ENCODE results near the gene MOSPD3.

MOSPD3 gene

GRCh38 chr7:100606313-100606712 lies 6.0 kb upstream of the MOSPD3 start:
- no peak overlapping the region for H3K4me3 ChIP-seq (ENCODE audit: low read depth, low read length)
- DNase-seq (ENCODE audit: low read depth), result no peak
- TF ChIP-seq, protein P1, sequence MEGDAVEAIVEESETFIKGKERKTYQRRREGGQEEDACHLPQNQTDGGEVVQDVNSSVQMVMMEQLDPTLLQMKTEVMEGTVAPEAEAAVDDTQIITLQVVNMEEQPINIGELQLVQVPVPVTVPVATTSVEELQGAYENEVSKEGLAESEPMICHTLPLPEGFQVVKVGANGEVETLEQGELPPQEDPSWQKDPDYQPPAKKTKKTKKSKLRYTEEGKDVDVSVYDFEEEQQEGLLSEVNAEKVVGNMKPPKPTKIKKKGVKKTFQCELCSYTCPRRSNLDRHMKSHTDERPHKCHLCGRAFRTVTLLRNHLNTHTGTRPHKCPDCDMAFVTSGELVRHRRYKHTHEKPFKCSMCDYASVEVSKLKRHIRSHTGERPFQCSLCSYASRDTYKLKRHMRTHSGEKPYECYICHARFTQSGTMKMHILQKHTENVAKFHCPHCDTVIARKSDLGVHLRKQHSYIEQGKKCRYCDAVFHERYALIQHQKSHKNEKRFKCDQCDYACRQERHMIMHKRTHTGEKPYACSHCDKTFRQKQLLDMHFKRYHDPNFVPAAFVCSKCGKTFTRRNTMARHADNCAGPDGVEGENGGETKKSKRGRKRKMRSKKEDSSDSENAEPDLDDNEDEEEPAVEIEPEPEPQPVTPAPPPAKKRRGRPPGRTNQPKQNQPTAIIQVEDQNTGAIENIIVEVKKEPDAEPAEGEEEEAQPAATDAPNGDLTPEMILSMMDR (conservative IDR thresholded peaks at IDR 0.05; ENCODE audit: low read depth, low read length), result no peak

- TF ChIP-seq, protein P1 (conservative IDR thresholded peaks at IDR 0.05; ENCODE audit: low read depth, low read length), result no peak
- no peak for DNase-seq (ENCODE audit: low read depth)
These were observed 5.2 kb upstream of the MOSPD3 start for GRCh38 chr7:100607111-100607510.

GRCh38 chr7:100609958-100610357 lies 2.4 kb upstream of the MOSPD3 start:
- TF ChIP-seq, protein P1 (conservative IDR thresholded peaks at IDR 0.05; ENCODE audit: low read depth, low read length), result no peak
- no peak overlapping the region for H3K4me3 ChIP-seq (ENCODE audit: low read depth, low read length)

More at GRCh38 chr7:100607111-100607510, 5.2 kb upstream of the MOSPD3 start:
- H3K4me3 ChIP-seq (ENCODE audit: low read depth, low read length), result no peak overlapping the region

GRCh38 chr7:100612730-100613390 lies 520 bp downstream of the MOSPD3 start:
- DNase-seq (ENCODE audit: low read depth), result no peak
- H3K4me3 ChIP-seq (ENCODE audit: low read depth, low read length), result peak overlapping the region; percentile 82
- TF ChIP-seq, protein P1 (conservative IDR thresholded peaks at IDR 0.05; ENCODE audit: low read depth, low read length), result peak; percentile 8

More at GRCh38 chr7:100609958-100610357, 2.4 kb upstream of the MOSPD3 start:
- DNase-seq (ENCODE audit: low read depth), result no peak

DNA sequence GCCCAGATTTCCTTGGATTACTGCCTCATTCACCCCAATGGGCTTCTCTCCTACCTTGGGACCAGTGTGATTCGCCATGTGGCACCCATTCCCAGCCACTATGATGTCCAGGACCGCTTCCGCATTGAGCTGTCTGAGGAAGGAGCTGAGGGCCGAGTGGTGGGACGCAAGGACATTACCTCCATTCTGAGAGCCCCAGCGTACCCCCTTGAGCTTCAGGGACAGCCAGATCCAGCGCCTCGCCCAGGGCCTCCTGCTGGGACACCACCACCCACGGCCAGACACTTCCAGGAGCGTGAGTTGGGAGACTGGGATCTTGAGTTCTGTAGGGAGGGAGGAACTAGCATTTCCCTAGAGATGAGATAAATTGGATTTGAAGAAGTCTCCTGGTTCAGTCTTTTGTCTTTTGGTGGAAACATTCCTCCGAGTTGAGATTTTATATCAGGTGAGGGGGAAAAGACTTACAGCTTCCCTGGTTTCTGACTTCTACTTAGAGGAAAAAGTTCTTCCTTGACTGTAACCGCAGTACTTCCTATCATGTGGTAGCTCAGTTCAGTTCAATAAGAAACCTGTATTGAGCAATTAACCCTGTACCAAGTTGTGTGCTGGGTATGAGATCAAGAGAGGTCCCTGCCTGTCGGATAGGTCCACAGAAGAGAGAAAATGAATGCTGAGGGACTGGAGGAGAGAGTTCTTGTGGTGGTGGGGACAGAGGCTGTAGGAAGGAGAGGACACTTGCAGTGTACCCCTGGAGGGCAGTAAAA lies 1.3 kb downstream of the MOSPD3 start:
- no peak for DNase-seq (ENCODE audit: low read depth)
- H3K4me3 ChIP-seq (ENCODE audit: low read depth, low read length), result peak overlapping the region; percentile 82
- TF ChIP-seq, protein P1 (conservative IDR thresholded peaks at IDR 0.05; ENCODE audit: low read depth, low read length), result no peak

GRCh38 chr7:100614308-100614861 lies 2.0 kb downstream of the MOSPD3 start:
- no peak for DNase-seq (ENCODE audit: low read depth)
- H3K4me3 ChIP-seq (ENCODE audit: low read depth, low read length), result no peak overlapping the region
- TF ChIP-seq, protein P1 (conservative IDR thresholded peaks at IDR 0.05; ENCODE audit: low read depth, low read length), result no peak
